ENCODE data around the gene ZFAND4. TPM values are rescaled to one million over a fixed set of nuclear protein-coding genes. Genes with fewer than 3 reads are reported as not detected.
A peak's percentile ranks its signal among the peaks of the same experiment; 100 is the strongest.
"Not testable (repeated sequence)": the region's sequence is repeated elsewhere in the genome, so short reads cannot be mapped to it uniquely, and the experiment has no call there.

The ZFAND4 gene
- total and polyA plus RNA-seq, 10 of the 15 experiments (the other 5 are each of a cell fraction or from before 2014, with no cell fraction given), result 4.7 to 20.8 (median 12.8) TPM

DNA sequence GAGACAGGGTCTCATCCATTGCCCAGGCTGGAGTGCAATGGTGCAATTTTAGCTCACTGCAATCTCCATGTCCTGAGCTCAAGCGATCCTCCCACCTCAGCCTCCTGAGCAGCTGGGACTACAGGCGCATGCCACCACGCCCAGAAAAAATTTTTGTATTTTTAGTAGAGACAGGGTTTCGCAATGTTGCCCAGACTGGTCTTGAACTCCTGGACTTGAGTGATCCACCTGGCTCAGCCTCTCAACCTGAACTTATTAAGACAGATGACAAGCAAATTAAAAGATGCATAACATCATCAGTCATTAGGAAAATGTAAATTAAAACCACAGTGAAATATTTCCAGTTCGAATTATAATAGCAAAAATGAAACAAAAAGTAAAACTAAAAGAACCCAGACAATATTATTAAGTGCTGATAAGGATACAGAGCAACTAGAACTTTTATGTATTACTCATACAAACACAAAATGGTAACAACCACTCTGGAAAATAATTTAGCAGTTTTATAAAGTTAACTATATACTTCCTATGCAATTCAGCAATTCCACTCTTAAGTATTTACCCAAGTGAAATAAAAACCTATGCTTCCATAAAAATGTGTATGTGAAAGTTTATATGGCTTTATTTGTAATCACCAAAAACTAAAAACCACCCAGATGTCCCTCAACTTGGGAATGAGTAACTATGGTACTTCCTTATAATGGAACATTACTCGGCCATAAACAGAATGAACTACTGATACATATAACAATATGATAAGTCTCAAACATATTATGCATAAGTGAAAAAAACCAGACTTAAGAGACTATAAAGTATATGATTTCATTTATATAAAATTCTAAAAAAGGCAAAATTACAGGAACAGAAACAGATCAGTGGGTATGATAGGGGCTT, 15.3 kb downstream of the ZFAND4 start:
- ChIA-PET POLR2A (no interaction called here), SMC1A (ENCODE audit: uncharacterized antibody, unreplicated experiment) (interaction anchor here (0.9 kb wide), 1 partner anchor 15 kb away, joined by 4 read pairs; no protein-coding TSS in a partner anchor), RAD21 (ENCODE audit: unreplicated experiment) (interaction anchor here (0.7 kb wide), 1 partner anchor 14 kb away, joined by 3 read pairs; no protein-coding TSS in a partner anchor), CTCF (no interaction called here)
- Histone ChIP-seq H3K79me2 (ENCODE audit: control insufficient read depth, insufficient read depth, low read length) (peaks cover 13% of the 10 kb centered on the region), H3K27ac (ENCODE audit: control insufficient read depth, insufficient read depth) (no peak overlapping the region), H2AFZ (ENCODE audit: control insufficient read depth, low read depth, low read length) (no peak overlapping the region), H3K4me2 (ENCODE audit: control insufficient read depth, insufficient read depth) (peak overlapping the region; percentile 28; the same call in 1 of the 2 replicates), H3K4me1 (ENCODE audit: control insufficient read depth, insufficient read depth, low read length) (peaks cover 25% of the 10 kb centered on the region), H3K9ac (ENCODE audit: control insufficient read depth, insufficient read depth, low read length) (no peak overlapping the region), H3K36me3 (ENCODE audit: control insufficient read depth in 2 of 2, insufficient read depth in 2 of 2, low read length in 1 of 2) (peaks cover 0 to 4% of the 10 kb centered on the region in 2 experiments; a peak in 1 of 4 replicates), H3K9me3 (replicated peaks; ENCODE audit: control insufficient read depth, insufficient read depth, low read length) (peaks cover 3% of the 10 kb centered on the region; the same call in 2 of the 3 replicates), H4K20me1 (ENCODE audit: control insufficient read depth, insufficient read depth) (no peaks in the 10 kb centered on the region), H3K4me3 (no peak overlapping the region), H3K27me3 (replicated peaks in 1 of 2; ENCODE audit: control insufficient read depth in 2 of 2, insufficient read depth in 2 of 2, low read length in 1 of 2) (no peaks in the 10 kb centered on the region)
- DNase-seq (ENCODE audit: low read depth, low spot score) (no peak), FAIRE-seq (no peak), ATAC-seq (no peak)
- intact Hi-C loops (cut with micrococcal nuclease; ENCODE audit: unreplicated experiment) (no loop called here), in situ Hi-C loops (cut with MboI) (no loop called here)
- 47% methylated on average over 6 of the region's 6 CpGs for WGBS (ENCODE audit: insufficient coverage, insufficient replicate concordance, low lambda C conversion rate, missing lambda C conversion rate)
- no TSS peak for BruUV-seq (replicated peaks)
- TF ChIP-seq ZNF24 (IDR thresholded peaks at IDR 0.05) (0 out of 2 replicates have a peak, but pooled peaks have one; percentile 59), CHD4 (IDR thresholded peaks at IDR 0.05) (0 out of 2 replicates have a peak, but pooled peaks have one; percentile 7), ASH2L (IDR thresholded peaks at IDR 0.05; ENCODE audit: borderline replicate concordance, low read depth) (no peak)

DNA sequence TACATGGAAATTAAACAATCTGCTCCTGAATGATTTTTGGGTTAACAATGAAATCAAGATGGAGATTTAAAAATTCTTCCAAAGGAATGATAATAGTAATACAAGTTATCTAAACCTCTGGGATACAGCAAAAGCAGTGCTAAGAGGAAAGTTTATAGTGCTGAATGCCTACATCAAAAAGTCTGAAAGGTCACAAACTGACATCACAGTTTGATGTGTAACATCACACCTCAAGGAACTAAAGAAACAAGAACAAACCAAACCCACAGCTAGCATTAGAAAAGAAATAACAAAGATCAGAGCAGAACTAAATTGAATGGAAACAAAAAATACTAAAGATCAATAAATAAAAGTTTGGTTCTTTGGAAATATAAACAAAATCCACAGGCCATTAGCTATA, 17.4 kb downstream of the ZFAND4 start:
- Histone ChIP-seq H3K4me3 (no peak overlapping the region), H3K9ac (ENCODE audit: control insufficient read depth, insufficient read depth, low read length) (no peak overlapping the region), H3K9me3 (replicated peaks; ENCODE audit: control insufficient read depth, insufficient read depth, low read length) (peaks cover 3% of the 10 kb centered on the region; the same call in 2 of the 3 replicates), H4K20me1 (ENCODE audit: control insufficient read depth, insufficient read depth) (no peaks in the 10 kb centered on the region), H3K4me2 (ENCODE audit: control insufficient read depth, insufficient read depth) (no peak overlapping the region; the same call in 1 of the 2 replicates), H3K36me3 (ENCODE audit: control insufficient read depth in 2 of 2, insufficient read depth in 2 of 2, low read length in 1 of 2) (peaks cover 0 to 4% of the 10 kb centered on the region in 2 experiments; a peak in 1 of 4 replicates), H3K4me1 (ENCODE audit: control insufficient read depth, insufficient read depth, low read length) (peaks cover 19% of the 10 kb centered on the region; the same call in 1 of the 2 replicates), H2AFZ (ENCODE audit: control insufficient read depth, low read depth, low read length) (0 out of 2 replicates have a peak overlapping the region, but pooled peaks have one; percentile 13), H3K27me3 (replicated peaks in 1 of 2; ENCODE audit: control insufficient read depth in 2 of 2, insufficient read depth in 2 of 2, low read length in 1 of 2) (no peaks in the 10 kb centered on the region), H3K27ac (ENCODE audit: control insufficient read depth, insufficient read depth) (no peak overlapping the region), H3K79me2 (ENCODE audit: control insufficient read depth, insufficient read depth, low read length) (peaks cover 13% of the 10 kb centered on the region)
- BruUV-seq (replicated peaks), result no TSS peak
- FAIRE-seq (no peak), ATAC-seq (no peak), DNase-seq (ENCODE audit: low read depth, low spot score) (no peak)
- ChIA-PET SMC1A (ENCODE audit: uncharacterized antibody, unreplicated experiment) (interaction anchor here (1.0 to 1.8 kb wide), 2 partner anchors 11 kb away, joined by 5 read pairs; no protein-coding TSS in a partner anchor), CTCF (interaction anchor here (2.7 kb wide), 1 partner anchor 17 kb away, joined by 8 read pairs; the partner anchor contains the start of gene ZFAND4), RAD21 (ENCODE audit: unreplicated experiment) (interaction anchor here (3.5 kb wide), 1 partner anchor 17 kb away, joined by 10 read pairs; the partner anchor contains the start of gene ZFAND4), POLR2A (interaction anchor here (0.8 kb wide), 1 partner anchor 16 kb away, joined by 3 read pairs; no protein-coding TSS in a partner anchor)
- TF ChIP-seq CREB1 (IDR thresholded peaks at IDR 0.05; ENCODE audit: low read depth) (peak; percentile 51), BACH1 (IDR thresholded peaks at IDR 0.05; ENCODE audit: borderline replicate concordance) (no peak)
- in situ Hi-C loops (cut with MboI), result no loop called here
- intact Hi-C loops (cut with micrococcal nuclease; ENCODE audit: unreplicated experiment), result no loop called here

DNA sequence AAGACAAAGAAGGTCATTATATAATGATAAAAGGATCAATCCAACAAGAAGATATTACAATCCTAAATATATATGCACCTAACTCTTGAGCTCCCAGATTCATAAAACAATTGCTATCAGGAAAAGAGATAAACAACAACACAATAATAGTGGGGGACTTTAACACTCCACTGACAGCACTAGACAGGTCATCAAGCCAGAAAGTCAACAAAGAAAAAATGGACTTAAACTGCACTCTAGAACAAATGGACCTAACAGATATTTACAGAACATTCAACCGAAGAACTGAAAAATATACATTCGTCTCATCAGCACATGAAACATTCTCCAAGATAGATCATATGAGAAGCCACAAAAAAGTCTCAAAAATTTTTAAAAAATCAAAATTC, 17.8 kb downstream of the ZFAND4 start:
- DNase-seq (ENCODE audit: low read depth, low spot score); BruUV-seq (replicated peaks); H4K20me1 ChIP-seq (ENCODE audit: control insufficient read depth, insufficient read depth); H3K36me3 ChIP-seq (ENCODE audit: control insufficient read depth in 2 of 2, insufficient read depth in 2 of 2, low read length in 1 of 2); in situ Hi-C loops (cut with MboI); H3K9ac ChIP-seq (ENCODE audit: control insufficient read depth, insufficient read depth, low read length); H3K27me3 ChIP-seq (replicated peaks in 1 of 2; ENCODE audit: control insufficient read depth in 2 of 2, insufficient read depth in 2 of 2, low read length in 1 of 2); H3K4me2 ChIP-seq (ENCODE audit: control insufficient read depth, insufficient read depth); ATAC-seq; H3K4me3 ChIP-seq; H3K9me3 ChIP-seq (replicated peaks; ENCODE audit: control insufficient read depth, insufficient read depth, low read length); intact Hi-C loops (cut with micrococcal nuclease; ENCODE audit: unreplicated experiment); FAIRE-seq: not testable (repeated sequence)
- SMC1A ChIA-PET (ENCODE audit: uncharacterized antibody, unreplicated experiment), result interaction anchor here (1.0 to 2.0 kb wide), 4 partner anchors 9 to 73 kb away, joined by 5 to 8 read pairs (median 5); no protein-coding TSS in a partner anchor
- Histone ChIP-seq H3K4me1 (ENCODE audit: control insufficient read depth, insufficient read depth, low read length) (peaks cover 19% of the 10 kb centered on the region; the same call in 1 of the 2 replicates), H3K27ac (ENCODE audit: control insufficient read depth, insufficient read depth) (peak overlapping the region; percentile 79), H2AFZ (ENCODE audit: control insufficient read depth, low read depth, low read length) (peak overlapping the region; percentile 39), H3K79me2 (ENCODE audit: control insufficient read depth, insufficient read depth, low read length) (peaks cover 13% of the 10 kb centered on the region)
- CTCF ChIA-PET, result interaction anchor here (0.8 to 2.7 kb wide), 3 partner anchors 17 to 190 kb away, joined by 3 to 8 read pairs (median 3); partner anchors contain the start of gene ZFAND4
- RAD21 ChIA-PET (ENCODE audit: unreplicated experiment), result interaction anchor here (1.3 to 3.5 kb wide), 3 partner anchors 18 to 189 kb away, joined by 6 to 10 read pairs (median 6); partner anchors contain the start of gene ZFAND4
- 97% methylated on average over 2 of the region's 2 CpGs for WGBS (ENCODE audit: insufficient coverage, insufficient replicate concordance, low lambda C conversion rate, missing lambda C conversion rate)
- POLR2A ChIA-PET, result interaction anchor here (0.8 kb wide), 1 partner anchor 17 kb away, joined by 3 read pairs; no protein-coding TSS in a partner anchor
